ENCODE data around the gene KLF7.

GRCh38 chr2:207185372-207185771, 19.6 kb upstream of the KLF7 start:
- TF ChIP-seq EZH2phosphoT487 (IDR thresholded peaks at IDR 0.05; ENCODE audit: borderline replicate concordance, low read depth, low read length) (no peak), CTCF (conservative IDR thresholded peaks at IDR 0.05; ENCODE audit: low read length) (no peak)
